Type B pancreatic cell (in vitro differentiated cells): ENCODE data around the gene HOXB6. TPM values are rescaled to one million over a fixed set of nuclear protein-coding genes. Genes with fewer than 3 reads are reported as not detected.

Source experiments
- DNase-seq: peaks from one replicate; pipeline ENCODE4 v3.0.0; 2021; ENCODE audit warnings: mixed read lengths; ENCODE audit not compliant: unreplicated experiment; ENCODE audit errors: extremely low spot score
- H3K27ac Mint-ChIP-seq: 2 replicates; pipeline ENCODE4 v1.8.0; 2021; ENCODE audit warnings: mild to moderate bottlenecking, mixed read lengths
- H3K27me3 Mint-ChIP-seq: 2 replicates; pipeline ENCODE4 v1.8.0; 2021; ENCODE audit warnings: mixed read lengths
- H3K36me3 Mint-ChIP-seq: 2 replicates; pipeline ENCODE4 v1.8.0; 2021; ENCODE audit warnings: mixed read lengths
- H3K4me1 Mint-ChIP-seq: one replicate; pipeline ENCODE4 v1.8.0; 2021; ENCODE audit warnings: mixed read lengths; ENCODE audit not compliant: unreplicated experiment
- H3K4me3 Mint-ChIP-seq: 2 replicates; pipeline ENCODE4 v1.8.0; 2021; ENCODE audit warnings: mild to moderate bottlenecking, mixed read lengths
- H3K9me3 Mint-ChIP-seq: 2 replicates; pipeline ENCODE4 v1.8.0; 2021; ENCODE audit warnings: mixed read lengths
- total RNA-seq: library from RNA; stranded (reverse); gene quantifications from 2 replicates; pipeline ENCODE4 v1.2.1, GENCODE V29; 2021; ENCODE audit warnings: low replicate concordance
- TF ChIP-seq, protein P1 (sequence below): fragments of 200-600 bp; sonication (generic); conservative IDR thresholded peaks from 2 replicates; pipeline ENCODE4 v1.5.0; 2021; ENCODE audit warnings: antibody characterized with exemption, mild to moderate bottlenecking

HOXB6 gene
- total RNA-seq, 1 donor from 2014 or later = 20.3 TPM

DNA sequence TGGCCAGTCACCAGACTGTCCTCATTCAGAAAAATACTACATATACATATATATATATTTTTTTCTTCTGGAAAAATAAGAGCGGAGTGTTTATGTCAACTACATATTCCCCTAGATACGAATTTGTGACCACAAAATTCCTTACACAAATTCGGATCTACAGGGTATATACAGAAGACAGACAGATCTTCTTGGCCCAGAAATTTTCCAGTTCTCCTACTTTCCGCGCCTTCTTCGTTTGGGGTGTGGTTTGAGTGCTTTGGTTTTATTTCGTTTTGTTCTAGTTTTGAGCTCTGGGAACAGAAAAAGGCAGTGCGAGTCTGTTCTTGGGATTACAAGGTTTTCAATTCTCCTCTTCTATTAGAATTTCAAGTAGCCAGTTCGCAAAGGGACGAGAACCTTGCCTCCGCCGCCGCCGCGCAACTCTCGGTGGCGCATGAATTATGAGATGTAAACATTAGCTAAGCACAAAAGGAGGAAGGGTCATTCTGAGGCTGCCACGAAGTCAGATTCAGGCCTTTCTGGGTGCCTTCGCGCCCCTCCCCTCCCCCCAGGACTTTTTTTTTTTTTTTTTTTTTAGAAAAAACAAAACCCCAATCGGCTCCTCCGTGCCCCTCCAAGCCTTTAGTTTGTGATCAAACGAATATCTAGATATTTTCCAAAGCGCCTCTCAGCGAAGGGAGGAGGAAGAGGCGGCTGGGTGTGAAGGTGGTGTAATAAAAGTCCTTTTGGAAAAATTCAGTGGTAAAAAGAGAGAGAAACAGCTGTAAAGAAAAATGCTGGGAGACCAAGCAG, 24.8 kb downstream of the HOXB6 start:
- peaks cover 76% of the 10 kb centered on the region for H3K27me3 Mint-ChIP-seq
- TF ChIP-seq, protein P1, sequence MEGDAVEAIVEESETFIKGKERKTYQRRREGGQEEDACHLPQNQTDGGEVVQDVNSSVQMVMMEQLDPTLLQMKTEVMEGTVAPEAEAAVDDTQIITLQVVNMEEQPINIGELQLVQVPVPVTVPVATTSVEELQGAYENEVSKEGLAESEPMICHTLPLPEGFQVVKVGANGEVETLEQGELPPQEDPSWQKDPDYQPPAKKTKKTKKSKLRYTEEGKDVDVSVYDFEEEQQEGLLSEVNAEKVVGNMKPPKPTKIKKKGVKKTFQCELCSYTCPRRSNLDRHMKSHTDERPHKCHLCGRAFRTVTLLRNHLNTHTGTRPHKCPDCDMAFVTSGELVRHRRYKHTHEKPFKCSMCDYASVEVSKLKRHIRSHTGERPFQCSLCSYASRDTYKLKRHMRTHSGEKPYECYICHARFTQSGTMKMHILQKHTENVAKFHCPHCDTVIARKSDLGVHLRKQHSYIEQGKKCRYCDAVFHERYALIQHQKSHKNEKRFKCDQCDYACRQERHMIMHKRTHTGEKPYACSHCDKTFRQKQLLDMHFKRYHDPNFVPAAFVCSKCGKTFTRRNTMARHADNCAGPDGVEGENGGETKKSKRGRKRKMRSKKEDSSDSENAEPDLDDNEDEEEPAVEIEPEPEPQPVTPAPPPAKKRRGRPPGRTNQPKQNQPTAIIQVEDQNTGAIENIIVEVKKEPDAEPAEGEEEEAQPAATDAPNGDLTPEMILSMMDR = no peak
- H3K27ac Mint-ChIP-seq = peak overlapping the region; percentile 97
- H3K36me3 Mint-ChIP-seq = peaks cover 19% of the 10 kb centered on the region
- peak overlapping the region; percentile 91 for H3K4me3 Mint-ChIP-seq
- no peak for DNase-seq
- H3K4me1 Mint-ChIP-seq = peaks cover 42% of the 10 kb centered on the region
- no peaks in the 10 kb centered on the region for H3K9me3 Mint-ChIP-seq

DNA sequence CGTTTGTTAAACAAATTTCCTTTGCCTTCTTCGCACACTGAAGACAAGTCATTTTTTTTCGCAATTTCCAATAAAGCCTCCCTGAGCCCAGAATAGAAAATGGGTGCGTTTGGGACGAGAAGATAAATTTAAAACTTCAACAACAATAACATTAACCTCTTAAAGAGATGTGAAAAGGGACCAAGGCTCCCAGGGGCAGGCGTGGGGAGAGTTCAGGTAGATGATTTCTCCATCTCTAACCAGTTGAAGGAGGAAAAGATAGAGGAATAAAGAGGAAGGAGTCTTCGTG, 25.4 kb downstream of the HOXB6 start:
- peak overlapping the region; percentile 97 for H3K27ac Mint-ChIP-seq
- H3K9me3 Mint-ChIP-seq = no peaks in the 10 kb centered on the region
- peaks cover 76% of the 10 kb centered on the region for H3K27me3 Mint-ChIP-seq
- peaks cover 18% of the 10 kb centered on the region for H3K36me3 Mint-ChIP-seq
- DNase-seq = no peak
- TF ChIP-seq, protein P1 = no peak
- peak overlapping the region; percentile 91 for H3K4me3 Mint-ChIP-seq
- peaks cover 37% of the 10 kb centered on the region for H3K4me1 Mint-ChIP-seq

DNA sequence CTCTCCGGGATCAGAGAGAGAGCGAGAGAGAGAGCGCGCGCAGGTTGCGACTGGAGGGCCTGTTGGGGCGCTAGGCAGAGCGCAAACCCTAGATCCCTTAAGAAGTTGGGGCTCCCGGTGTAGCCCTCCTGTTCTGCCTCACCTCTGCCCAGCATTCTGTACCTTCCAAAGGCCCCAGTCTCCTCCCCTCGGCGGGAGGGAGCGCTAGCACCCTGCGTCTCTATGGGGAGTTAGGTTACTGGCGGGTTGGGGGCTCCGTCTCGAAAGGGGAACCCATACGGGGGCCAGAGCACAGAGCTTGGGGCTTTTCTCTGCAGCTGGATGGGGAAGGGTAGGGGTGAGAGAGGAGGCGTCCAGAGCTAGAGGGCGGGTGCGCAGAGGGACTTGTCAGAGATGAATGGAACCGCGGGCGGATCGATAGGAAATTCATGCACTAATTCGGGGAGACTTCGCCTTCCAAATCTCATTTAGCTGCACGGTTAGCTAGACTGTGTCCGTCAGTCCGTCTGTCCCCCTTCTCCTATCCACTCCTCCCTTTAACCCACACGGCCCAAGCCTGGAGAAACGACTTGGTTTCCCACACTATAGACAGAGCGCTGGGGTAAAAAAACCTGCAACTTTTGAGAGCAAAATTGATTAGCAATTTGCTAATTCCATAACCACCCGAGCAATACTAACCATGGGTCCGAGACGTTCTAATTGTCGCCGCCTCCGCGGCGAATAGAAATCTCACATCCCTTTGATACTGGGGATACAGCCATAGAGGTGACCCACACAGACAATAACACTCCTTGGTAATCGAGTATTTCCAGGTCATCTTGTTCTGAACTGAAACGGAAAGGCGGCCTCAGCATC, 25.9 kb downstream of the HOXB6 start:
- no peaks in the 10 kb centered on the region for H3K9me3 Mint-ChIP-seq
- peaks cover 74% of the 10 kb centered on the region for H3K27me3 Mint-ChIP-seq
- H3K4me1 Mint-ChIP-seq = peaks cover 37% of the 10 kb centered on the region
- TF ChIP-seq, protein P1 = no peak
- no peak for DNase-seq
- H3K4me3 Mint-ChIP-seq = peak overlapping the region; percentile 91
- H3K27ac Mint-ChIP-seq = peak overlapping the region; percentile 97
- peaks cover 14% of the 10 kb centered on the region for H3K36me3 Mint-ChIP-seq

DNA sequence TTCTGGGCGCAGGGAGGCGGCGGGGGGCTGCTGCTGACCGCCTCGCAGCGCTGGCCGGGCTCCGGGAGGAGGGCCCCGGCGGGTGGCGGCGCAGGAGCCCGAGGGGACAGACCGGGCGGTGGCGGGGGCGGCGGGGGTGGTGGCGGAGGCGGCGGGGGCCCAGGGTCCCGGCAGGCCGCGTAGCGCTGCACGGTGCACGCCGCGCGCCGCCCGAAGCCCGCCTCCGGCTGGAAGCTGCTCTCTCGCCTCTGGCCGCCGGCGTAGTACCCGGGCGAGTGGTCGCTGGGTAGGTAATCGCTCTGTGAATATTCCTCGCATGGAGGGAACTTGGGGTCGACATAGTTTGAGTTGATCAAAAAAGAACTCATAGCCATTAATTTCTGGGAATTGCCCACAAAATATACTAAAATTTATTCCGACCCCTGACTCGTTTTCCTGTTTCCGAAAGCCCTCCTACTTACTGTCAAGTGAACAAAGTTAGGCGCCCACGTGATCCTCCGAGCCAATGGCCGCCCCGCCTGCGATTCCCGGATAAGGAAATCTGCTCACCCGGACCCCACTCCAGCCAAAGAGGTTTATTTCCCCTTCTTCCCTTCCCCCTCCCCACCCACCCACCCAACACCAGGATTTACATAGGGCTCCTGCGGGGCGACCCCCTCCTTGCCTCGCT, 26.7 kb downstream of the HOXB6 start, which contains the start of gene HOXB4:
TSS of gene HOXB4 (minus strand) at position 405 of the 670 bp plus-strand sequence. CDS start at position 374, 31 bp downstream.
- Mint-ChIP-seq H3K27ac (peak within 1 kb of the TSS; percentile 97), H3K9me3 (no peaks in the 10 kb centered on the region), H3K4me1 (peaks cover 39% of the 10 kb centered on the region), H3K36me3 (peaks cover 18% of the 10 kb centered on the region), H3K4me3 (peak within 1 kb of the TSS; percentile 91), H3K27me3 (peaks cover 72% of the 10 kb centered on the region)
- DNase-seq = no peak
- TF ChIP-seq, protein P1 = no peak

DNA sequence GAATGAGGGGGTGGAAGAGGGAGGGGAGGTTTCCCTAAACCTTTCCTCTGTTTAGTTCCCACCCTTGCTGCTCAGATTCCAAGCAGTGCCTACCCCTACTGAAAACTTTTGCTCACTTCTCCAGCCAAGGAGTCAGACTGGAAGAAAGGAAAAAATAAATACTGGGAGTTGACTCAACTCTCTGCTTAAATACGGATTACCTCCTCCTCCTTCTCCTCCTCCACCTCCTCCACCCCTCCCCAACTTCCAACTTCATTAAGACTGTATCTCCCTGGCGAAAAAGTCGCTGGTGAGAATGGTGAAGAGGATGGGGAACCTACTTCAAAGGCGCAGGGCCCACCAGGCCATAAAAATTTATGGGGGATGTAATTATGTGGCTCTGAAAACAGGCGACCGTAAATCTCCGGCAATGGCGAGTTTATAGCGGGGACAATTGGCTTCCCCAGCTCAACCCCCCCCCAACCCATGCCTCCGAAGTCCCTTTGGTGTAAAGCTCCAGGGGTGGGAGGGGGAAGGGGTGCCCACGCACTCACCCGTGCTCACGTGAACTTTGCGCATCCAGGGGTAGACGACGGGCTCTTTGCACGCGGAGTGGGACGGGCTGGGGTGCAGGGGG, 27.3 kb downstream of the HOXB6 start:
- no peak for DNase-seq
- Mint-ChIP-seq H3K27ac (no peak overlapping the region), H3K4me1 (peaks cover 37% of the 10 kb centered on the region), H3K27me3 (peaks cover 70% of the 10 kb centered on the region), H3K9me3 (no peaks in the 10 kb centered on the region), H3K4me3 (no peak overlapping the region), H3K36me3 (peaks cover 18% of the 10 kb centered on the region)
- TF ChIP-seq, protein P1 = no peak
